Naive thymus-derived CD4-positive, alpha-beta T cell (primary cell): ENCODE measurements around the gene LONP1. TPM values are rescaled to one million over a fixed set of nuclear protein-coding genes. Genes with fewer than 3 reads are reported as not detected.

Experiments
- ATAC-seq: fragments of 150-1000 bp; cut with Tn5 transposase; 2 replicates; pipeline ENCODE4 v1.10.0; 2021; ENCODE audit warnings: mild to moderate bottlenecking, moderate library complexity
- CTCF ChIA-PET: fragments of 350-600 bp; sonication (Branson Sonifier 250); formaldehyde crosslinking; loops from one replicate; lab custom pipeline; 2021; ENCODE audit warnings: antibody characterized with exemption; lab: Charles Lee
- POLR2A ChIA-PET: fragments of 350-600 bp; sonication (Branson Sonifier 250); formaldehyde crosslinking; loops from one replicate; lab custom pipeline; 2021; ENCODE audit warnings: antibody characterized with exemption, inconsistent platforms; lab: Charles Lee
- DNase-seq, 9 donors: peaks; one replicate each; pipeline versions ENCODE4 v3.0.0 to v3.0.0-alpha.2; 2020 to 2022; ENCODE audit warnings: mixed read lengths in 1 of 9
- H3K27ac ChIP-seq: one replicate; pipeline ENCODE4 v1.7.0; 2013; ENCODE audit warnings: mild to moderate bottlenecking, low read depth, low read length, moderate library complexity
- H3K27me3 ChIP-seq, 2 donors: one replicate each; pipeline ENCODE4 v1.7.0; 2013; ENCODE audit warnings: low read length in 2 of 2, mild to moderate bottlenecking in 2 of 2, moderate library complexity in 2 of 2; ENCODE audit not compliant: control insufficient read depth in 2 of 2, insufficient read depth in 2 of 2
- H3K36me3 ChIP-seq, 3 experiments: 1 replicate in 2 of 3; 2 replicates in 1 of 3; pipeline ENCODE4 v1.7.0; 2013; ENCODE audit warnings: low read length in 3 of 3, mild to moderate bottlenecking in 3 of 3, moderate library complexity in 1 of 3; ENCODE audit not compliant: insufficient read depth in 3 of 3, control insufficient read depth in 2 of 3
- H3K4me1 ChIP-seq, 2 donors: one replicate each; pipeline ENCODE4 v1.7.0; 2013; ENCODE audit warnings: low read length in 2 of 2, mild to moderate bottlenecking in 2 of 2, moderate library complexity in 1 of 2; ENCODE audit not compliant: control insufficient read depth in 2 of 2, insufficient read depth in 2 of 2
- H3K4me3 ChIP-seq: 2 replicates; pipeline ENCODE4 v1.7.0; 2013; ENCODE audit warnings: mild to moderate bottlenecking, low read length
- H3K9me3 ChIP-seq, 3 experiments: 1 replicate in 2 of 3; 2 replicates in 1 of 3; pipeline ENCODE4 v1.7.0; 2013; ENCODE audit warnings: low read length in 3 of 3; ENCODE audit not compliant: control insufficient read depth in 2 of 3
- H3K27ac Mint-ChIP-seq, 9 donors: one replicate each; pipeline ENCODE4 v1.8.0; 2020 to 2022; ENCODE audit warnings: mixed read lengths in 9 of 9, mild to moderate bottlenecking in 8 of 9, moderate library complexity in 5 of 9, inconsistent platforms in 2 of 9
- H3K27me3 Mint-ChIP-seq, 5 donors: one replicate each; pipeline ENCODE4 v1.8.0; 2021 to 2022; ENCODE audit warnings: mixed read lengths in 5 of 5, mild to moderate bottlenecking in 1 of 5
- H3K36me3 Mint-ChIP-seq, 5 donors: one replicate each; pipeline ENCODE4 v1.8.0; 2020 to 2022; ENCODE audit warnings: mixed read lengths in 5 of 5, mild to moderate bottlenecking in 3 of 5, inconsistent platforms in 1 of 5
- H3K4me1 Mint-ChIP-seq, 7 donors: one replicate each; pipeline ENCODE4 v1.8.0; 2020 to 2022; ENCODE audit warnings: mixed read lengths in 7 of 7, mild to moderate bottlenecking in 3 of 7, inconsistent platforms in 1 of 7
- H3K4me3 Mint-ChIP-seq, 10 donors: one replicate each; pipeline ENCODE4 v1.8.0; 2020 to 2022; ENCODE audit warnings: mild to moderate bottlenecking in 10 of 10, mixed read lengths in 10 of 10, moderate library complexity in 6 of 10, inconsistent platforms in 2 of 10
- H3K9me3 Mint-ChIP-seq, 11 donors: one replicate each; pipeline ENCODE4 v1.8.0; 2020 to 2022; ENCODE audit warnings: mixed read lengths in 11 of 11, mild to moderate bottlenecking in 4 of 11, inconsistent platforms in 1 of 11, moderate library complexity in 1 of 11
- intact Hi-C, 2 donors: fragments of 100-400 bp; cut with micrococcal nuclease; formaldehyde crosslinking; loops; one replicate each; pipeline ENCODE4 v1.15.1; 2023
- polyA plus RNA-seq, 2 donors: library from polyadenylated mRNA; unstranded; fragments of 300-500 nt; fragmentation: Illumina TruSeq; gene quantifications; one replicate each; pipeline ENCODE4 v1.2.3, GENCODE V29; 2021
- total RNA-seq, 6 experiments: library from RNA in 5 of 6; stranded (reverse) in 5 of 6; gene quantifications; 1 replicate in 5 of 6; 2 replicates in 1 of 6; pipeline ENCODE4 v1.2.3 and lab custom pipeline; 2021 to 2026

LONP1 gene
- total and polyA plus RNA-seq, 7 experiments from 2014 or later = 20.0 to 102 (median 73.6) TPM

- H3K9me3 Mint-ChIP-seq = peaks cover 0 to 4% (median 0%) of the 10 kb centered on the region in 11 donors
- peaks cover 0 to 32% (median 13%) of the 10 kb centered on the region in 3 experiments for H3K36me3 ChIP-seq
- no peaks in the 10 kb centered on the region for H3K27me3 ChIP-seq
- H3K27me3 Mint-ChIP-seq = no peaks in the 10 kb centered on the region
- ATAC-seq = no peak
- no peaks in the 10 kb centered on the region for H3K4me1 ChIP-seq
- CTCF ChIA-PET = no interaction called here
- H3K36me3 Mint-ChIP-seq = peaks cover 0 to 21% (median 0%) of the 10 kb centered on the region in 5 donors
- no peak overlapping the region for H3K4me3 Mint-ChIP-seq
- no peak overlapping the region for H3K4me3 ChIP-seq
- POLR2A ChIA-PET = no interaction called here
- DNase-seq = no peak
- H3K27ac Mint-ChIP-seq = peak overlapping the region in 1 of 9 donors; percentile 62
- H3K9me3 ChIP-seq = no peaks in the 10 kb centered on the region
- no peak overlapping the region for H3K27ac ChIP-seq
- H3K4me1 Mint-ChIP-seq = peaks cover 0 to 6% (median 0%) of the 10 kb centered on the region in 7 donors
- intact Hi-C loops = no loop called here
Observed at GRCh38 chr19:5671600-5671999, 48.3 kb downstream of the LONP1 start.

DNA sequence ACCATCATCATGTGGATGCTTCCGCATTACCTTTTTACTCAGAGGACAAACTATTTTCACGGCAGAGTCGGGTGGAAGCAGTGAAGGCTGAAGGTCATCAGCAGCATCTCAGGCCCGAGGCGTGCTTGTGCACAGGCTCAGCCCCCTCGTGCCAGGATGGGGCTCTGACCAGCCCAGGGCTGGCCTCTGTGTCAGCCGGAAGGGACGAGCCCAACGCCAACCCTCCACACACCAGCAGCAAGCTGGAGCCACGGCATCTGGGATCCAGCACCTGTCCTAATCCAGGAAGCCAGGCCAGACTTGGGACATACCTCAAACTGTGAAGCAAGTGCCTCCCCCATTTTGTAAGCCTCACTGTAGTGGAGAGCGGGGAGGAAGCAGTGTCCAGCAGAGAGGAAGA lies 50.7 kb downstream of the LONP1 start:
- H3K4me3 Mint-ChIP-seq = no peak overlapping the region
- POLR2A ChIA-PET = no interaction called here
- DNase-seq = no peak
- H3K36me3 ChIP-seq = peaks cover 14 to 56% (median 23%) of the 10 kb centered on the region in 3 experiments
- H3K27me3 ChIP-seq = no peaks in the 10 kb centered on the region
- H3K9me3 Mint-ChIP-seq = peaks cover 0 to 4% (median 0%) of the 10 kb centered on the region in 11 donors
- intact Hi-C loops = no loop called here
- no peak for ATAC-seq
- H3K4me3 ChIP-seq = no peak overlapping the region
- peaks cover 0 to 34% (median 4%) of the 10 kb centered on the region in 5 donors for H3K36me3 Mint-ChIP-seq
- H3K4me1 Mint-ChIP-seq = peaks cover 0 to 5% (median 0%) of the 10 kb centered on the region in 7 donors
- no peaks in the 10 kb centered on the region for H3K4me1 ChIP-seq
- CTCF ChIA-PET = no interaction called here
- H3K27ac ChIP-seq = no peak overlapping the region
- no peaks in the 10 kb centered on the region for H3K9me3 ChIP-seq
- no peaks in the 10 kb centered on the region for H3K27me3 Mint-ChIP-seq
- no peak overlapping the region for H3K27ac Mint-ChIP-seq

DNA sequence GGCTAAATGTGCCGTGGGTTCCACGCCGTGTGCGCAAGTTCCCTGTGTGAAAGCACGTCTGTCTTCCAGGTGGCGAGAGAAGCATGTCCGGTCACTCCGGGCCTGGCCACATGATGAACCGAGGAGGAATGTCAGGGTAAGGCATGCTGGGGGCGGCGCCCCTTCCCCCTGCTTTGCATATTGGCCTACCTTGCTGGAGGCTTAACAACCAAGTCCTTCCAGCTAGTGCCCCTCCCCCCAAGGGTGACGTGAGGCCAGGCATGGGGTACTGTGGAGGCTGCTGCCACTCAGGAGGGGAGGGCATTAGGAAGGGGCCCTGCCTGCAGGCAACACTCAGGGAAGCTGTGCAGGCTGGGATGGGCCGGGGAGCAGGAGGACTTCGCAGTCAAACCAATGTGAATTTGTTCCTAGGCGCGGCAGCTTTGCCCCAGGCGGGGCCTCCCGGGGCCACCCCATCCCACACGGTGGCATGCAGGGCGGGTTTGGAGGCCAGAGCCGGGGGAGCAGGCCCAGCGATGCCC lies 52.1 kb downstream of the LONP1 start:
- POLR2A ChIA-PET = no interaction called here
- H3K36me3 ChIP-seq = peaks cover 20 to 70% (median 35%) of the 10 kb centered on the region in 3 experiments
- CTCF ChIA-PET = no interaction called here
- H3K27me3 Mint-ChIP-seq = no peaks in the 10 kb centered on the region
- intact Hi-C loops = no loop called here
- no peak for DNase-seq
- H3K27ac ChIP-seq = no peak overlapping the region
- H3K9me3 Mint-ChIP-seq = no peaks in the 10 kb centered on the region
- H3K4me1 ChIP-seq = no peaks in the 10 kb centered on the region
- no peak for ATAC-seq
- H3K9me3 ChIP-seq = no peaks in the 10 kb centered on the region
- no peak overlapping the region for H3K4me3 Mint-ChIP-seq
- H3K4me3 ChIP-seq = no peak overlapping the region
- peaks cover 0 to 31% (median 4%) of the 10 kb centered on the region in 5 donors for H3K36me3 Mint-ChIP-seq
- no peaks in the 10 kb centered on the region for H3K27me3 ChIP-seq
- peaks cover 0 to 5% (median 0%) of the 10 kb centered on the region in 7 donors for H3K4me1 Mint-ChIP-seq
- peak overlapping the region in 1 of 9 donors; percentile 62 for H3K27ac Mint-ChIP-seq

- Mint-ChIP-seq H3K4me3 (peak overlapping the region in 1 of 10 donors; percentile 34), H3K27ac (peak overlapping the region in 1 of 9 donors; percentile 53), H3K27me3 (no peaks in the 10 kb centered on the region), H3K4me1 (peaks cover 0 to 5% (median 0%) of the 10 kb centered on the region in 7 donors), H3K36me3 (peaks cover 0 to 31% (median 4%) of the 10 kb centered on the region in 5 donors), H3K9me3 (no peaks in the 10 kb centered on the region)
- ChIA-PET POLR2A (no interaction called here), CTCF (no interaction called here)
- DNase-seq = no peak
- intact Hi-C loops = no loop called here
- H3K4me3 ChIP-seq = no peak overlapping the region
- no peaks in the 10 kb centered on the region for H3K9me3 ChIP-seq
- H3K27me3 ChIP-seq = no peaks in the 10 kb centered on the region
- peaks cover 20 to 78% (median 35%) of the 10 kb centered on the region in 3 experiments for H3K36me3 ChIP-seq
- no peaks in the 10 kb centered on the region for H3K4me1 ChIP-seq
- no peak overlapping the region for H3K27ac ChIP-seq
- no peak for ATAC-seq
Observed at GRCh38 chr19:5666921-5667610, 52.9 kb downstream of the LONP1 start.

- ATAC-seq = no peak
- H3K4me3 Mint-ChIP-seq = no peak overlapping the region
- Histone ChIP-seq H3K27me3 (no peaks in the 10 kb centered on the region), H3K27ac (no peak overlapping the region), H3K4me3 (no peak overlapping the region), H3K36me3 (peaks cover 20 to 89% (median 35%) of the 10 kb centered on the region in 3 experiments), H3K4me1 (no peaks in the 10 kb centered on the region), H3K9me3 (no peaks in the 10 kb centered on the region)
- H3K9me3 Mint-ChIP-seq = no peaks in the 10 kb centered on the region
- no peak for DNase-seq
- peaks cover 0 to 5% (median 0%) of the 10 kb centered on the region in 7 donors for H3K4me1 Mint-ChIP-seq
- peaks cover 0 to 35% (median 4%) of the 10 kb centered on the region in 5 donors for H3K36me3 Mint-ChIP-seq
- POLR2A ChIA-PET = no interaction called here
- H3K27ac Mint-ChIP-seq = peak overlapping the region in 4 of 9 donors; percentile 45 to 62 (median 50)
- no peaks in the 10 kb centered on the region for H3K27me3 Mint-ChIP-seq
- CTCF ChIA-PET = interaction anchor here (0.6 kb wide), 1 partner anchor 450 kb away, joined by 3 read pairs; no protein-coding TSS in a partner anchor
- intact Hi-C loops = no loop called here
Observed at GRCh38 chr19:5665781-5666513, 54.0 kb downstream of the LONP1 start.

DNA sequence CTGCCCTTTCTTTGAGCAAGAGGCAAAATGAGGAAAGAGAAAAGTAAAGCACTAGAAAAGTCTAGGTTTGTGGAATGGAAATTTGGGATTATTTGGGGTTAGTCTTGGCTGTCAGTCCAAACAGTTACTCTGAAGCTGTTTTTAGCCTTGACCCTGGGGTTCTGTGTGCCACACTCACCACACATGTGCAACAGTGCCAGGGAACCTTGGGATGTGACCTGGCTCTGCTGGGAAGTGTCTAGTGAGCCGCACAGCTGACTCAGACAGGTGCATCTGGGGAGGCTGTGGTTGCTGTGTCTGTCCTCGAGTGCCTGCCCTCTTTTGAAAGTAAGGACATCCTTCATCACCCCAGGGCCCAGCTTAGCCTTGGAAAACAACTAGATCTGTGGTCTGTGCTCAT lies 55.4 kb downstream of the LONP1 start:
- no peaks in the 10 kb centered on the region for H3K27me3 ChIP-seq
- H3K9me3 ChIP-seq = no peaks in the 10 kb centered on the region
- no peak overlapping the region for H3K4me3 ChIP-seq
- Mint-ChIP-seq H3K36me3 (peaks cover 0 to 39% (median 7%) of the 10 kb centered on the region in 5 donors), H3K27me3 (no peaks in the 10 kb centered on the region), H3K4me3 (no peak overlapping the region), H3K27ac (no peak overlapping the region), H3K4me1 (peaks cover 0 to 6% (median 0%) of the 10 kb centered on the region in 7 donors), H3K9me3 (no peaks in the 10 kb centered on the region)
- ChIA-PET CTCF (no interaction called here), POLR2A (interaction anchor here (0.9 kb wide), 1 partner anchor 9 kb away, joined by 3 read pairs; no protein-coding TSS in a partner anchor)
- DNase-seq (no peak), ATAC-seq (no peak)
- H3K27ac ChIP-seq = no peak overlapping the region
- intact Hi-C loops = no loop called here
- H3K4me1 ChIP-seq = no peaks in the 10 kb centered on the region
- peaks cover 26 to 96% (median 36%) of the 10 kb centered on the region in 3 experiments for H3K36me3 ChIP-seq
